GM12875 (cell line): ENCODE data around the gene MGST1.

Experiments used
- H3K4me3 ChIP-seq: one replicate; pipeline ENCODE4 v1.5.1; 2011; ENCODE audit warnings: low read depth, low read length, control low read depth
- CTCF ChIP-seq: IDR thresholded peaks from 2 replicates; pipeline ENCODE4 v1.5.1; 2011; ENCODE audit warnings: low read depth, mild to moderate bottlenecking, control low read depth, inconsistent platforms, low read length, moderate library complexity, borderline replicate concordance; ENCODE audit not compliant: insufficient read depth

Gene MGST1

GRCh38 chr12:16310934-16311333, 36.5 kb upstream of the MGST1 start:
- H3K4me3 ChIP-seq = no peak overlapping the region
- TF ChIP-seq CTCF = no peak

GRCh38 chr12:16323010-16323409, 24.4 kb upstream of the MGST1 start:
- no peak for TF ChIP-seq CTCF
- H3K4me3 ChIP-seq = no peak overlapping the region

DNA sequence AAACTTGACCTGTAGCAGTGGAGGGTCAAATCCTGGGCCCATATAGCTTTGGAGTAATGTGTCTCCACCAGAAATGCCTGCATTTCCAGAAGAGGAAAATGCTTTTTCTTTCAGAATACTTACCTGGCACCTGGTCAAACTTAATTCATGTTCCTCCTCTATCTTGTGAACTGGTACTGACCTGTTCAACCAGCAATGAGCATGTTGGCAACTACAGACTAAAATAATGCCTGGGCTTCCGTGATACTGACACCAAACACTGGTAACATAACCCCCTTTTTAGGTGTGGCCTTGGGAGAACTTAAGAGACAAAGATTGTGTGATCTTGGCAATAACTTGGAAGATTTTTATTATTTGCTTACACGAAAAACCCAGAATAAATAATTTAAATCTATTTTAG, 23.8 kb upstream of the MGST1 start:
- no peak overlapping the region for H3K4me3 ChIP-seq
- TF ChIP-seq CTCF = no peak

GRCh38 chr12:16324272-16324671, 23.2 kb upstream of the MGST1 start:
- no peak overlapping the region for H3K4me3 ChIP-seq
- TF ChIP-seq CTCF = no peak

DNA sequence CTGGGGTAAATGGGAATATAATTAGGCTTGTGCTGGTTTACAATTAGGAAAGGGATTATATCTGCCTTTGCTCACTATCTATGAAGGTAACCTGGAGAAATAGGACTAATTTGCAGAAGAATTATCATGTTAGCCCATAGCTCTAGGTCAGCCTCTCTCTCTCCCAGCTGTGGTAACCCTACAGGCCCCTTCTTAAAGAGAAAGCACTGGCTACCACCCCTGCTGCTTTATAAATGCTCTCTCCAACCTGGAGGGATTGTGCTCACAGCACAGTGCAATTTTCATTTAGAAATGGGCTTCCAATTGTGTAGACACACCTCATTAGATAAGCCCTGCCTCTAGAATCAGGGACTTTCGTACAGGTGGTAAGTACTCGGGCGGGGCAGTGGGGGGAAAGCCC, 22.7 kb upstream of the MGST1 start:
- no peak for TF ChIP-seq CTCF
- no peak overlapping the region for H3K4me3 ChIP-seq

DNA sequence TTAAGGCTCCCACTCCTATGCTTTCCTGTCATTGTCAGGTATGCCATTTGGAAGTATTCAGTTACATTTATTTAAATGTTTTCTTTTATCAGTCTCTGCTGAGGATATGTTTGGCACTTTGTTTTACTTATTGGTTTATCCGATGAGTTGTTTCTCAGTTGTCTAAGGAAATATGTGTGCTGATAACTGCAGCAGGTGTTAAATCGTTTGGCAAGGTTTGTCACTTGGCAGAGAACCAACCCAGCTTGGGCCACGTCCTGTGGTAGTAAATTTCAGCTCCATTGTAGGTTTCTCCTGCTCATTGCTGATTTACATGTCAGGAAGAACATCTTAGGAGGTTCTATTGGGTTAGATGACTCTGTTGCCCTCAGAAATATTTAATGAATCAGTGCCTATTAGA, 22.0 kb upstream of the MGST1 start:
- TF ChIP-seq CTCF = no peak
- H3K4me3 ChIP-seq = no peak overlapping the region

- no peak for TF ChIP-seq CTCF
- H3K4me3 ChIP-seq = no peak overlapping the region
Measured at GRCh38 chr12:16327963-16328362, 19.5 kb upstream of the MGST1 start.
